HG03097 (cell line): ENCODE measurements around the gene CDC26.

Experiments used
- ATAC-seq: cut with Tn5 transposase; IDR thresholded peaks from one replicate; pipeline ENCODE4 v1.9.1; 2021; ENCODE audit not compliant: unreplicated experiment, low FRiP score

The CDC26 gene

GRCh38 chr9:113275157-113276131 is at the start of gene CDC26, which contains the start of gene PRPF4:
CDC26 (minus strand) TSS chr9:113275572; CDS start chr9:113272507, 3,065 bp downstream.
PRPF4 (plus strand) TSS chr9:113275658; CDS start chr9:113275744, 86 bp downstream.
- ATAC-seq: peak; percentile 94

DNA sequence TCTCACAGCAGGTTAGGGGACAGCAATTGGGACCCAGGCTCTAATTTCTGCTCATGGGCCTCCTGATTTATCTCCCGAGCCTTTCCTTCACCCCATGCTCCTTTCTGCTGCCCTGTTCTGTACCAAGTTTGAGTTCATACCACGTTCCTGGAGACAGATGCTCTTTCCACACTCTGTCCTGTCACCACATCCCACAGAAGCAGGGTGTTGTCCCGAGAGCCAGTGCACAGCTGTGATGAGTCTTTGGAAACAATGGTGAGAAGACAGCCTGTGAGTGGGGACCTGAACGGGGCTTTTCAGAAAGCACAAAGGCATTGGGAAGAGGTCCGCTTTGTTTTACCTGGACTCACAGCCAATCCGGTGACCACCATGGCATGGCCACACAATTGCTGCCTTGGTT is 47.3 kb upstream of the CDC26 start:
- no peak for ATAC-seq

GRCh38 chr9:113320051-113320450 is 44.7 kb upstream of the CDC26 start:
- no peak for ATAC-seq

- no peak for ATAC-seq
These were observed 43.7 kb upstream of the CDC26 start for GRCh38 chr9:113319054-113319453.

- no peak for ATAC-seq
These were observed 42.4 kb upstream of the CDC26 start for GRCh38 chr9:113317777-113318176.

- no peak for ATAC-seq
These were observed 40.7 kb upstream of the CDC26 start for GRCh38 chr9:113316030-113316429.

DNA sequence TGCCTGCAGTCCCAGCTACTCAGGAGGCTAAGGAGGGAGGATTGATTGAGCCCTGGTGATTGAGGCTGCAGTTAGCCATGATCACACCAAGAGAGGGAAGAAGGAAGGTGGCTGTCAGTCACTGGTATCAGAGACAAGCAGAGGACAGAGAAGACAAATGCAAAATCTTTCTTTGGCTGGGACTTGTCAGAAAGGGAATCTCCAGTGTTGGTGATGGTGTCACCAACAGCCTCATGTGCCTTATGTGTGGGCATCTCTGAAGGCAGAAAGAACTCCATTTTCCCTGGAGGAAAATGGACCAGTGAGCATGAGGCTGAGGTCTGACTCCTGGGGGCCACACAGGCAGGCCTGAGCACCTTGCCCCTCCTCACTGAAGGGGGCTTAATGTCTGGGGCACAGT is 39.9 kb upstream of the CDC26 start:
- no peak for ATAC-seq

- no peak for ATAC-seq
These were observed 37.9 kb upstream of the CDC26 start for GRCh38 chr9:113313261-113313660.

GRCh38 chr9:113311961-113312360 is 36.6 kb upstream of the CDC26 start:
- ATAC-seq: no peak

GRCh38 chr9:113310538-113310937 is 35.2 kb upstream of the CDC26 start:
- ATAC-seq: no peak

- no peak for ATAC-seq
These were observed 33.9 kb upstream of the CDC26 start for GRCh38 chr9:113309204-113309813.

DNA sequence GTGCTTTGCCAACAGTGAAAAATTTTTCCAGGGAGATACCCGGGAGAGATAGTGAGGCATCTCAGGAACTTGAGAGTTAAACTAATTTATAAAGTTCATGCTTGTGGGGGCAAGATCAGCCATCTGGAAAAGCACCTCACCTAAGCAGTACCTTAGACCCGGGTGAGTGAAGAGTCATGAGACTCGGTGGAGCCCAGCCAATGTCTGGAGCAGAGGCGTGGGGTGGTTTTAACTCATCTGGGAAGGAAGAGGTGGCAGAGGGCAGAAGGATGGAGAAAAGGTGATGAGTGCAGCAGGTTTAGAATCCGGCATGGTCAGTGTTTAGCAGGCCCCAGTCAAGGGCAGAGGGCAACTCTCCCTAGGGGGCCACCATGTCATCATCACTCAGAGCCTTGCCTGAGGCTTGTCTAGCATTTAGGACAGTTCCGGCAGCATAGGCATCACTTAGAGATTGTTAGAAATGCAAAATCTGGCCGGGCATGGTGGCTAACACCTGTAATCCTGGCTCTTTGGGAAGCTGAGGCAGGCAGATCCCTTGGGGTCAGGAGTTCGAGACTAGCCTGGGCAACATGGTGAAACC is 32.1 kb upstream of the CDC26 start:
- no peak for ATAC-seq

DNA sequence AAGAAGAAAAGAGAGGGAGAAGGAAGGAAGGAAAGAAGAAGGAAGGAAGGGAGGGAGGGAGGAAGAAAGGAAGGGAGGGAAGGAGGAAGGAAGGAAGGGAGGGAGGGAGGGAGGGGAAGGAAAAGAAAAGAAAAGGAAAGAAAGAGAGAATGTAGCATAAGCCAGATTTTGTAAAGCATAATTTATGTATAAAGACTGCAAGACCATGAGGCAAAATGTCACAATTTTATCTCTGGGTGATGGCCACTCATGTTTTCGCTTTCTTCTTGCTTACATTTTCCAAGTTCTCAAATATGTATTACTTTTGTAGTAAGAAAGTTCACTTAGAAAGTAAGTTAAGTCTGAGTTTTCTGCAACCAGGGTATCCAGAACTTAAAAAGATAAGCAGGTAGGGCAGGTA is 31.2 kb upstream of the CDC26 start:
- no peak for ATAC-seq

DNA sequence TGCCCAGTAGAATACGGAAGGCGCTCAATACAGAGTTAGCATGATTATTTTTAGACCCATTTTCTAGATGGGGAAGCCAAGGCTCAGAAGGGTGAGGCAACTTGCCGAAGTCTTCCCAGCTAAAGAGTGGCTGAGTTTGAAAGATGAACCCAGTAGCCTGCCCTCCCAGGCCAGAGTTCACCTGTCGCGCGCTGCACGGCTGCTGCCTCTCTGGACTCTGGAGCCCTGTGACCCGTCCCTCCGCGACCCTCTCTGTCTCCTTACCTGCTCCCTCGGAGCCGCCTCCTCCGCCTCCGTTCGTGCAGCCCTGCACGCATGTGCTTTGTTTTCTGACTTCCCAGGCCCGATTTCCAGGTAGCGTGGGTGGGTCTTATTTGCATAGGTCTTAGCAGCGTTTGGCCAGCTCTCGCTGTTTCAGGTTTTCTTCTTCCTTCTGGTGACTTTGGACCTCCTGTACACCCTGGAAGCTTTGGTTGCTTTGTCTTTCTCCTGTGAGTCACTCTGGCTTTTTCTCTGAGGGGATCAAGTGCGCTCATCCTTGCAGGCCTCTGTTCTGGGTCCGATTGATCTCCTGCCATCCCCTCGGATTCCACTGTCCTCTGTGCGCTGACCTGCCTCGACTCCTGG is 27.5 kb upstream of the CDC26 start, which contains the start of gene RNF183:
TSS of gene RNF183 (minus strand) at position 585 of the 627 bp plus-strand sequence. CDS start 5,192 bp downstream, outside the sequence.
- ATAC-seq: no peak

GRCh38 chr9:113301548-113301947 is 26.2 kb upstream of the CDC26 start:
- ATAC-seq: no peak

DNA sequence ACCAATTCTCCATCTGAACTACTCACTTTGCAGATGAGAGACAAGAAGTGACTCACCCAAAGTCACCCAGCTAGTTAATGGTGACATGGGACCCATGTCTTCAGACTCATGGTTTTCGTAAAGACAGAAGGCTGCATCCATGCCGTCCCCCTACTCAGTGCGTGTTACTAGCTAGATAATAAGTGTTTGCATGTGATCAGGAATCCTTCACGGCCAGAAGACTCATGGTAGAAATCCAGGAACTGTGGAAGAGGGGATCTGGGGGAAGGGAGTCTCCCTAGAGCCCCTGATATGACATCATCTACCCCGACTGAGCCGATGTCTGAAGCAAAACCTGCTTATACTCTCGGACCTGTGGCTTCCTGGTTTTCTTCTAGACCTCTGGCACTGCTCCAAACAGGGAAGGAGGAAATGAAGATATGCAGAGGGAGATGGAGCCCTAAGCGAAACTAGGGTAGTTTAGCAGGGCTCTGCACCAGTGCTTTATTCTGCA is 24.5 kb upstream of the CDC26 start:
- ATAC-seq: no peak

GRCh38 chr9:113298924-113299770 is 23.8 kb upstream of the CDC26 start:
- ATAC-seq: no peak

- no peak for ATAC-seq
These were observed 22.9 kb upstream of the CDC26 start for GRCh38 chr9:113298311-113298710.

GRCh38 chr9:113296796-113297558 is 21.6 kb upstream of the CDC26 start:
- ATAC-seq: no peak
